ENCODE results near the gene EFCAB3.
"Not testable (repeated sequence)": the region's sequence is repeated elsewhere in the genome, so short reads cannot be mapped to it uniquely, and the experiment has no call there.

Gene EFCAB3

GRCh38 chr17:62380253-62380652, at the start of gene EFCAB3:
TSS of gene EFCAB3 (plus strand) at chr17:62380553. CDS start at chr17:62382980, 2,427 bp downstream.
- no peak for FAIRE-seq

DNA sequence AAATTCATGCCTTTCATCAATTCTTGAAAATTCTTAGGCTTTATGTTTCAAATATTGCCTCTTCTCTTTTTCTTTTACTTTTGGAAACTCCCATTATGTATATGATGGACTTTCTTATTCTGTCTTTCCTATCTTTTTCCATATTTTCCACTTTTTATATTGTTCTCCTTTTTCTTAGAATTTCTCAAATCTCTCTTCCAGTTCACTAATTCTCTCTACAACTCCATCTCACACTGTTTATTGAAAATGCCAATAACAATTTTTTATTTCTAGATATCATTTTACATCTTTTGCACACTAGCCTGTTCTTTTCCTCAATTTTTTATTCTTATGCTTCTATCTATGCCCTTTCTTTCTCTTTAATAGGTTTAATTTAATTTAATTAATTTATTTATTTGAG, 43.8 kb upstream of the EFCAB3 start:
- no peak for FAIRE-seq

DNA sequence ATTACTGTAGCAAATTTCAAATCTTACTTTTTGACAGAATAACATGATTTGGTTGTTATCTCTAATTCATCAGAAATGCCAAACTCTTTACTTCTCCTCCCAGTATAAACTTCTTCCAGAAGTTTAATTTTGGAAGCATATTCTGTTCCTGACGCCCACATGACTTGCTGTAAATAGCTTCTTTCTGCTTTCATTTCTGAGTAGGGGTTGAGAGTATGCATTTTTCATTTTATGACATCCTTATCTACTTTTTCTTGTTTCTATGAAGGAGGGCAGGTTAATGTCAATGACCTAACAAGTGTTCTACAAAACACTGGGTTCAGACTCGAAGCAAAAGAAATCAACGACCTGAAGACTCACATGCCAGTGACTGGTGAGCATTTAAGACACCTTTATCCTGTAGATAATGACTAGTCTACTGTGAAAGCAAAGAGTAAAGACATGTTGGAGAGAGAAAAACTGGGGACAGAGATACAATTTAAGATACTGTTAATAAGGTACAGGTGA, 36.5 kb upstream of the EFCAB3 start:
- no peak for FAIRE-seq

DNA sequence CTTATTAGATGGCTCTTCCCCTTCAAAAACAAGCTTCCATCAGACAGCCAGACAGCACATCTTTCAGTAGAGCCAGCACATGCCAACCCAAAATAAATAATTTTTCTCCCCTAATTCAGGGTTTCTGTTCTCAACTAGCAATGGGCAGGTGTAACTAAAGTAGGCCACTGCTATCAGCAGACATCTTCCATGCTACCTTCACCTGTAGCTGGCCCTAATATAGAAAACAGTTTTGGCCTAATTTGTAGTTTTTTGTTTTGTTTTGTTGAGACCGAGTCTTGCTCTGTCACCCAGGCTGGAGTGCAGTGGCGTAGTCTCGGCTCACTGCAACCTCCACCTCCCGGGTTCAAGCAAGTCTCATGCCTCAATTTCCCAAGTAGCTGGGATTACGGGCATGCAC, 29.2 kb upstream of the EFCAB3 start:
- FAIRE-seq: no peak

- FAIRE-seq: no peak
Measured at GRCh38 chr17:62366191-62366590, 14.2 kb upstream of the EFCAB3 start.

DNA sequence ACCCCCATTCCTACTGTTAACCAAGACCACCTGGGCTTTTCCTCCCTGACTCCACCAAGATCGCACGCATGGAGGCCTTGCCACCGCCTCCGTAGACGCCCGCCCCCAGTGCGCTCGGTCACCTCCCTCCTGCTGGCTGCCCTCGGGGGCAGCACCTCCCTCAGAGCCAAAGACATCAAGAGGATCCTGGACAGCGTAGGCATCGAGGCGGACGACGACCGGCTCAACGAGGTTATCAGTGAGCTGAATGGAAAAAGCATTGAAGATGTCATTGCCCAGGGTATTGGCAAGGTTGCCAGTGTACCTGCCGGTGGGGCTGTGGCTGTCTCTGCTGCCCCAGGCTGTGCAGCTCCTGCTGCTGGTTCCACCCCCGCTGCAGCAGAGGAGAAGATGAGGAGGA, 1.2 kb downstream of the EFCAB3 start:
- no peak for FAIRE-seq

DNA sequence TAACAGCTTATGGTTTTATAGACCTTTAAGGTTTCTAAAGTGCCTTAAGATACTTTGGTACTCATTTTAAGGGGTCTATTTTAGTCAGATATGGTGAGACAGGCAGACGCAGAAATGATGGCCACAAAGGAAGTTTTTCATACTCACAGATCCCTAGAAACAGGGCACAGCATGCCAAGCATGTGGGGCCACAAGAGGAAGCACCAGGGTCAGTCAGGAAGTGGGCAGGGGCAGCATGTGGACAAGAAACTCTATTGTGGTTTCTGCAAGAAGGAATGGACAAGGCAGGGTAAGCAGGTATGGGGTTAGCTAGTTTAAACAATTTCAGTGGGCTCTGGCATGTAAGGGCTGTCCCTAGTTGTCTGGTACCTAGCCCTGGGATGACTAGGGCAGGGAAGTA, 8.5 kb downstream of the EFCAB3 start:
- FAIRE-seq: no peak

DNA sequence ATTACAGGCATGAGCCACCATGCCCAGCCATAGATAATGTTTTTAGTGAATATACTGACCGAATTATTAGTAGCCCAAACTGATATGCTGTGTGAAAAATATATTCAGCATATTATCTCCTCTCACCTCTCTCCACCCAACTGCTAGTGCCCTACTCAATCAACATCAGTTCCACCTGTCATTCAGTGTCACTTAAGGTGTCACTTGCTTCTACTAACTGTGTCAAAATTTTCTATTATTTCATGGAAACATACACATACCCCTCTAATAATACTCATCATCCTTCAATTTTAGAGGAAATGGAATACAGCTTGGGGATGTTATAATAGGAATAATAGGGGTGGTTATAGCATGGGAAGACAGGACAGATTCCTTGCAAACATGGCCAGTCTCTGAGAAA, 12.6 kb downstream of the EFCAB3 start:
- no peak for FAIRE-seq

DNA sequence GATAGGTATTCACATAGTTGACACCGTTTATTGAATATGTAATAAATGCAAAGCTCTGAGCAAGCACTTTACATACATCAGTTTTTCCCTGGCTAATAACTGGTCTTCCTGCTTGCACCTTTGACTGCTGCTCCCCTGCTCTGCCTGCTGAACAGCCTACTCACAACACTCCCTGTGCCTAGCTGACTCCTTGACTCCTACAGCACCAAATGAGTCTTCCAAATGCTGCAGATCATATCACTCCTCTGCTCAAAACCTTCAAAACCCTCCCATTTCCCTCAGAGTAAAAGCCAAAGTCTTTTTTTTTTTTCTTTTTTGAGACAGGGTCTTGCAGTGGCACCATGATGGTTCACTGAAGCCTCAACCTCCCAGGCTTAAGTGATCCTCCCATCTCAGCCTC, 18.5 kb downstream of the EFCAB3 start:
- FAIRE-seq: no peak

GRCh38 chr17:62405451-62405850, 25.1 kb downstream of the EFCAB3 start:
- no peak for FAIRE-seq

DNA sequence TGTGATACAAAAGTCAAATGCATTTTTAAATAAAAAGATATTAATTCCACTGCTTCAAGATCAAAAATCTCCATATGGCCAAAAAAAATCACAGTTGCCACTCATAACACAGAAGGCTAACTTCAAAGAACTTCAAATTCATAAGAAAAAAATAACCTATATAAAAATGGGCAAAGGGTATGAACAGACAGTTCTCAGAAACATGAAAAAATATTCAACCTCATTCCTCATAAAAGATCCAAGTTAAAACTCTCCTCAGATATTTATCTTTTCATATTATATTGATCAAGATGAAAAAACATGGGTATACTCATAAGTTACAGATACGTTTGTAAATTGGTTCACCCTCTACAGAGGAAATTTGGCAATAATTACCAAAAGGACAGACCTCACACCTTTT, 32.7 kb downstream of the EFCAB3 start:
- not testable (repeated sequence) for FAIRE-seq

DNA sequence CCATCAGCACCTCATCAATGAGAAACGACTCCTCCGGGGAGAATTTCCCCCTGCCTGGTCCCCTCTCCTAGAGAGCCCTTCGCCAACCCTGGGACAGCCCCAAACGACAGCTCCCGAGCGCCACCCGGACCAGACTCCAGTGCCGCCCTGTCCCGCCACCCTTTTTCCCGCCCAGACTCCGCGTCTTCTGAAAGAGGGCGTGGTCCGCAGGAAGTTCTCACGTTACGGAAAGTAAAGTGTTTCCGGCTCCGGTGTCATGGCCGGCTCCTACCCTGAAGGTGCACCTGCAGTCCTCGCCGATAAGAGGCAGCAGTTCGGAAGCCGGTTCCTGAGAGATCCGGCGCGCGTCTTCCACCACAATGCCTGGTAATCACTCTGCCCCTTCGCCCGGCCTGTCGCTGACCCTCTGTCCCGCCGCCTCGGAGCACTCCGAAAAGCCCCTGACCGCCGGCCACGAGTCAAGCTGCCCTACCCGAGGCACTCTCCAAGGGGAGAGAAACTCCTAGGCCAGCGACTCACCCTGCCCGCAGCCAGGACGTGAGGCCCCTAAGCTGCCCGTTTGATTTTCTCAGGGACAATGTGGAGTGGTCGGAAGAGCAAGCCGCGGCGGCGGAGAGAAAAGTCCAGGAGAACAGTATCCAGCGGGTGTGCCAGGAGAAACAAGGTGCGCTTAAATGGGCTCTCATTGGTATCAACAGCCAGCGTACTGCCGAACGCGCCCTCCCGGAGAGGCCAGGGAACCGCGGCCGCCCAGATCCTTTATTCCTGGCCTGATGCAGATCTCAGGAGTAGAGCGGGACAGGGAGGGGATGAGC, 43.5 kb downstream of the EFCAB3 start, which contains the start of gene METTL2A:
Gene METTL2A, plus strand, starts transcription at position 251 of the 815 bp plus-strand sequence. Its CDS starts 6 bp downstream, at position 257.
- not testable (repeated sequence) for FAIRE-seq

DNA sequence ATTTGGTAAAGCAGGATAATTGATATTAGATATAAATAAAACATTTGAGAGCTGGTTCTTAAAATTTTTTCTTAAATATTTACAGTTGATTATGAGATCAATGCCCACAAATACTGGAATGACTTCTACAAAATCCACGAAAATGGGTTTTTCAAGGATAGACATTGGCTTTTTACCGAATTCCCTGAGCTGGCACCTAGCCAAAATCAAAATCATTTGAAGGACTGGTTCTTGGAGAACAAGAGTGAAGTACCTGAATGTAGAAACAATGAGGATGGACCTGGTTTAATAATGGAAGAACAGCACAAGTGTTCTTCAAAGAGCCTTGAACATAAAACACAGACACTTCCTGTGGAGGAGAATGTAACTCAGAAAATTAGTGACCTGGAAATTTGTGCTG, 45.9 kb downstream of the EFCAB3 start:
- FAIRE-seq: not testable (repeated sequence)

DNA sequence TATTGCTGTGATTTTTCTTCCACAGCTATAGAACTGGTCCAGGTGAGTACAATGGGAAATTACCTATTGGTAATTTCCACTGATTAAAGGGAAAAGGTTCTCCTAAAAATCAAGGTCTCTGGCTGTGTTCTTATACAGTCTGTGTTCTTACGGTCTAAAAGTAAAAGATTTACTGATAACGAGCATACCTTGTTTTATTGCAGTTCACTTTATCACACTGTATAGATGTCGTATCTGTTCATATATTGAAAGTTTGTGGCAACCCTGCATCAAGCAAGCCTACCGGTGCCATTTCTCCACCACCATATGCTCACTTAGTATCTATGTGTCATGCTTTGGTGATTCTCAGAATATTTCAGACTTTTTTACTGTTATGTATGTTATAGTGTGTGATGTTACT, 54.9 kb downstream of the EFCAB3 start:
- not testable (repeated sequence) for FAIRE-seq

GRCh38 chr17:62441181-62441580, 60.8 kb downstream of the EFCAB3 start:
- FAIRE-seq: not testable (repeated sequence)

GRCh38 chr17:62444063-62444462, 63.7 kb downstream of the EFCAB3 start:
- no peak for FAIRE-seq

DNA sequence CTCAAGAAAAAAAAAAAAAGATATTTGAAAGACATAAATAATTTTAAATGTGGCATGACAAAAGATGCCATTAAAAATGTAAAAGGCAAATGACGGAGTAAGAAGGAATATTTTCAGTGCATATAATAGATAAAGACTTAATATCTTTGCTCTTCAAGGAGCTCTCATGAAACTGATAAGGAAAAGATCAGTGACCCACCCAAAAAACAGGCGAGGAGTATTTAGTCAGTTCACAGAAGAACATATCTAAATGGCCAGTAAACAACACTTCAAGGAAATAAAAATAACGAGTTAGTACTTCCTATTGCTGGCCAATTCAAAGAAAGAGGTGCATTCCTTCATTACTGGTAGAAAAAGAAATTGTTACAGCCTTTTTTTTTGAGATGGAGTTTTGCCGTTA, 65.4 kb downstream of the EFCAB3 start:
- FAIRE-seq: not testable (repeated sequence)

- not testable (repeated sequence) for FAIRE-seq
Measured at GRCh38 chr17:62452195-62452594, 71.8 kb downstream of the EFCAB3 start.

DNA sequence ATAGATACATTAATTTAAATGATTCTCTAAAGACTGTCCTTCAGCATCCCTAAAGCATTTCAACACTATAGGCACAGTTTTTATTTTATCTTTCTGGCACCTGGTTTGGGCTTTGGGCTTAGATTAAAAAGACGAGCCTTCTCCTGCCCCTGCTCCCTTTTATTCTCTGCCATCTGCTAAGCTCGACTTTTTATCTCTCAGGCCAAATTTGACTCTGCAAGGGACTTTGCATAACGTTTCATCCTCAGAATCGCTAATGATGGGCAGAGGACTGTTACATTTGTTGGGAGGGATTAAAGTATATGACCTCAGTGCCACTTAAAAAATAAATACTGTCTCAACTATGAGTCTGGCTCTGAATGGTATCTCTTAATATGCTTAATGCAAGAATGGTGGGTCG, 72.7 kb downstream of the EFCAB3 start:
- not testable (repeated sequence) for FAIRE-seq

DNA sequence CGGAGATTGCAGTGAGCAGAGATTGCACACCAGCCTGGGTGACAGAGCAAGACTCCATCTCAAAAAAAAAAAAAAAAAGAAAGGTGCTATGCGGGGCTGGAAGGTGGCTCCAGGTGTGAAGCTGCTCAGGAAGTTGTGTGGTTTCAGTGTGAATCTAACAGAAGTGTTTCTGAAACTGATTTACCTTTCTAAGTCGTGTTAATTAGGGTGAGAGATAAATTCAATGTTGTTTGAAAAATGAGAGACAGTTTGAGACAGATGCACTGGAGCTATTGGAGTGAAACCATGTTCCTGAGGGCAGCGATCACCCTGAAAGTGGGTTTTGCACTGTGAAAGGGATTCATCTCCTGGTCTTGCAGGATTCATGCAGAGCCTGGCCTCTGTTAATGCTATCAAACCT, 73.3 kb downstream of the EFCAB3 start:
- not testable (repeated sequence) for FAIRE-seq

DNA sequence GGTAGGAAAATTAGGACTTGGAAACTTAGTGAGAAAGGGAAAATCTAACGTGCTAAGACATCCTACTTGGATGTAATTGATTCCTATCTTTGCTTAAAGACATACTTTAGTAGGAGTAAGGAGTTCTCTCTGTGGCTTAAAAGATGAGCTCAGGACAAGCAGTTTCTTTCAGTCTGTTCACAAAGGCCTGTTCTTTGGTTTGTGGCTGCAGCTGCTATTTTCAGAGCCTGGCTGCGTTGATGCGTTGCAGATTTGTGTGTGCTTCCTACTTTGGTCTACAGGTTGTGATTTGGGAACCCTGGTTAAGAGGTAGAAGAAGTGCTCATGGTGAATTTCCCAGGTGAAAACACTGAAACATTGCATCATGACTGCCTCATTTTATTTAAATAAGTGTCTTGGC, 73.8 kb downstream of the EFCAB3 start:
- not testable (repeated sequence) for FAIRE-seq

DNA sequence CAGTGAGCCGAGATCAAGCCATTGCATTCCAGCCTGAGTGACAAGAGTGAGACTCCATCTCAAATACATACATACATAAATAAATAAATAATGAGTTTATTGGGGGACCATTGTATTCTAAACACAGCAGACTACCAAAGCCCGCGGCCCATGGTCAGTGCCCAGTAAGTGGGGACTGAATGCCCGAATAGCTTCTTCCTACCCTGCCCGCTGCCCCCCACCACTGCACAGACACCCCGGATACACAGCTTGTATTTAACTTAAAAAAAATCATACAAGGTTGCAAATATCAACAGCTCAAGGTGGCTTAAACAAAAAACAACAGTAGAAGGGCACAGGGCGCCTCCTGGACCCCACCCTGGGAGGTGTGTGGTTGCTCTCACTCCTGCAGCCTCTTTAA, 75.7 kb downstream of the EFCAB3 start:
- no peak for FAIRE-seq

DNA sequence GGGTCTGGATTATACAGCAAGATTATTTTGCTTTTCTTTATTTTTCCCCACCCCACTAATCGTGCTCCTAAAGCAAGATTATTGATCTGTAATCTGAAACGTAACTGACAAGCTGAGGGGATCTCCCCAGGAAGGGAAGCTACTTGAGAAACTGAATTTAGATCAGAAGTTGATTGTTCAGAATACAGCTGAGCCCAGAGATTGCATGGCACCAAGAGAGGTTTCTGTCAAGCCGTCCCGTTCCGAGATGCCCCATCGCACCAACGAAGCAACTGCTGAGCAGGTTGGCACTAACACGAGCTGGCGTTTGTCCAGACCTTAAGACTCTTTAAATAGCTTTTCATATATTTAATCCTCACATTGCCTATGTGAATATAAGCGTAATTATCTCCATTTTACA, 78.1 kb downstream of the EFCAB3 start:
- FAIRE-seq: not testable (repeated sequence)

DNA sequence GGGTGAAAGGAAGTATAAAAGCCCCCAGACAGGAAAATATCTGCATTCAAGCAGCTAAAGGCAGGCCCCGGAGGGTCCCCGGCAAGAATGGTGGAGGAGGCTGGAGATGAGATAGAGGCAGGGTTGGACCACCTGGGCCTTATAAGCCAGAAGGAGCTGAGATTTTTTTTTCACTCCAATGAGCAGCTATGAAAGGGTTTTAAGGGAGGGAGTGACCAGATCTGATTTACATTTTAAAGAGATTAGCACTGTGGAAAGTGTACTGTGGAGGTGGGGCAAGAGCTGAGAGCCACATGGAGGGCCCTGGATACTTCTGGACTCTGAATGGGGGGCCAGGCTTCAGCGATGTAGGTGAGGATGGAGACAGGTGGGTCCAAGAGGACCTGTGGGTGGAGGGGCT, 84.1 kb downstream of the EFCAB3 start:
- FAIRE-seq: not testable (repeated sequence)
